GM12892 (cell line): Measurements from ENCODE around the gene VWF. TPM values are rescaled to one million over a fixed set of nuclear protein-coding genes. Genes with fewer than 3 reads are reported as not detected.
A peak's percentile ranks its signal among the peaks of the same experiment; 100 is the strongest.
"Not testable (repeated sequence)": the region's sequence is repeated elsewhere in the genome, so short reads cannot be mapped to it uniquely, and the experiment has no call there.

ENCODE experiments used
- DNase-seq: peaks from one replicate; pipeline ENCODE4 v3.0.0; 2011; ENCODE audit not compliant: insufficient read length
- FAIRE-seq: peaks from 2 replicates; lab custom pipeline; 2011; peaks lifted over from hg19 to GRCh38; lab: Jason Lieb, UNC
- POLR2A ChIP-seq: IDR thresholded peaks from 2 replicates; pipeline ENCODE4 v1.6.1; 2011; ENCODE audit warnings: low read depth, low read length, control low read depth
- POLR2AphosphoS5 ChIP-seq: IDR thresholded peaks from 2 replicates; pipeline ENCODE4 v1.6.1; 2011; ENCODE audit warnings: low read depth, low read length, control low read depth
- TAF1 ChIP-seq: IDR thresholded peaks from 2 replicates; pipeline ENCODE4 v1.6.1; 2011; ENCODE audit warnings: low read depth, mild to moderate bottlenecking, control low read depth, low read length, borderline replicate concordance
- polyA plus RNA-seq: library from polyadenylated mRNA; unstranded; fragments of >200 nt; gene quantifications from one replicate; pipeline ENCODE4 v1.2.1, GENCODE V29; 2012; ENCODE audit warnings: missing spikeins, inconsistent platforms; ENCODE audit not compliant: missing spikeins

VWF gene
- not detected for polyA plus RNA-seq

DNA sequence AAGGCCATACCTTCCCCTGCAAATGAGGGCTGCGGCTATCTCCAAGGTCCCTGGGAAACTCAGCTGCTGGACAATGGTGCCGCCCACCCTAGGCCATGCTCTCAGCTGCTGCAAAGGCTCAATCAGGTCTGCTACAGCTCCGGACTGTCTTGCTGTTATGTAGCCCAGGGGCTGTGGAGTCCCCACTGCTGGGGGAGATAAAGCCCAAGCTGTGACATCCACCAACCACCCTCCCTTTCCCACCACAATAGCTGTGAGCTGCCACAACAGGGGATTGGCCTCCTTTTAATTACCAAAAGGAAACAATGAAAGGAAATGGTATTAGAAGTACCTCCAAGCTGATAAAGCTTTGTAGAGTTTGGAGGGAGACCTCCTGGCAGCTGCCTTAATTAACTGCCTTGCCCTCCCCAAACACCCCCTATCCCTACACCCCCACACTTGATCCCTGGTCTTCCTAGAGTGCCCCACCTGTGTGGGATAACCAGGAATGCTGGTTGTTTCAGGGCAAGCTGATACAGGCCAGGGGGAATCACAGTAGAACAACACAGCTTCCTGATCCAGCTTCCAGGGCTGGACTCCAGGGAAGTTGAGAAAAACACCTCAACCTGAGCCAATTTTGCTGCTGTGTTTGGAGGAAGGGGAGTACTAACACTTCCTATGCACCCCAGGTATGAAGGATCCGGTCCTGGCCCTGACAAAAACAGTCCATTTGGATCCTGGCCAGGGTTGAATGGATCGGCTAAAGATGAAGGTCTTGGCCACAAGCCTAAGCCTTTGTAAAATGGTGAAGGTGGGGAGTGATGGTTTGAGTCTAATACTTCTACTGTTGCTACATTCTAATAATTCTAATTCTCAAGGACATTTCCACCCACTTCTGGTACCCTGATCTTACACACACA, at the start of gene VWF:
VWF (minus strand) TSS at position 260 of the 899 bp plus-strand sequence. CDS start 1,474 bp downstream, outside the sequence.
- FAIRE-seq (no peak), DNase-seq (no peak)
- TF ChIP-seq POLR2AphosphoS5 = no peak
- TF ChIP-seq TAF1 = no peak
- TF ChIP-seq POLR2A = no peak

DNA sequence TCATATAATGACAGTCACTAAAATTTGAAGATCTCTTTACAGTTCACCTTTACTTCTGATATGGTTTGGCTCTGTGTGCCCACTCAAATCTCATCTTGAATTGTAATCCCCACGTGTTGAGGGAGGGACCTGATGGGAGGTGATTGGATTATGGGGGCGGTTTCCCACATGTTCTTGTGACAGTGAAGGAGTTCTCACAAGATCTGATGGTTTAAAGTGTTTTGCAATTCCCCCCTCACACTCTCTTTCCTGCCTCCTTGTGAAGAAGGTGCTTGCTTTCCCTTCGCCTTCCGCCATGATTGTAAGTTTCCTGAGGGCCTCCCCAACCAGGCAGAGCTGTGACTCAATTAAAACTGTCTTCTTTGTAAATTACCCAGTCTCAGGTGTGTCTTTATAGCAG, 48.4 kb upstream of the VWF start:
- FAIRE-seq = no peak
- DNase-seq = no peak
- TF ChIP-seq TAF1 (no peak), POLR2A (no peak), POLR2AphosphoS5 (no peak)

DNA sequence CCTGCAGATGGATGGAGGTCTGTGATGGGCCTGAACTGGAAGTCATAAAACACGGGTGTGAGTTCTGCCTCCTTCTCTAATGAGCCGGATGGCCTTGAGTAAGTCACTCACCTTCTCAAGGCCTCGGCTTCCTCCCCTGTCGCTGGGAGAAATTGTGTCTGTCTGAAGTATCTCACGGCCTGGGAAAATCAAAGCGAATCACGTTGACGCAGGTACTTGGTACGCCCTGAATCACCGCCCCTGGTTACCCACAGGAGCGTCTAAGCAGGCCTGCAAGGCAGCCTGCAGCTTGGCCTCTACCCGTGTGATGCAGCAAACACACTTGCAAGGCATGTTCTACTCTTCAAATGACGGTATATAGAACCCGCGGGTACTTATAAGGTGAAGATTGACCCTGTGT, 47.6 kb upstream of the VWF start:
- DNase-seq = no peak
- TF ChIP-seq POLR2A (no peak), POLR2AphosphoS5 (no peak), TAF1 (no peak)
- FAIRE-seq = no peak

DNA sequence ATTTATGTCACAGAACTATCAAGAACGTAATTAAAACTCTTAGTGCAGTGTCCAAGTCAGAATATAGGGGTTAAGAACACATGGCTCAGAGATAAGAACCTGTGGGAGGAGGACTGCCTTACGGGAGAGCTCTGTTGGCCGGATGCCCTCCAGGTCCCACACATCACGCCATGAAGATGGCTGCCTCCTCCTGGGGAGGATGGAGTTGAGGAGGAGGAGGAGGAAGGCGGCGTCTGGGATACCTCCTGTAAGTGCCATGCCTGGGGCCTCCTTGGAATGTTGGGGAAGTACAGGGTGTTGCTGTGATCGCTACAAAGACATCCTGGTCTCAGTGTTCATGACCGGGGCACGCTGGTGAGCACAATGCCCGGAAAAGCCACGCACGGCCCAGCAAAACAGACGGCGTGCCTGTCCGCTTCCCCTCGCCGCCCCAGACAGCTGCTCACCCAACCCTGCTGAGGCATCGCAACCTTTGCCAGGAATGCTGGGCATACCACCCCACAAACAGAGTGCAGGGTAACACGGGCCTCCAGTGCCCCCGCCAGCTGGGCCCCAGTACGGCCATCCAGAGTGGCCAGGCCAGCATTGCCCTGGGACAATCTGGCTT, 47.0 kb upstream of the VWF start:
- no peak for TF ChIP-seq POLR2AphosphoS5
- TF ChIP-seq POLR2A = no peak
- no peak for TF ChIP-seq TAF1
- FAIRE-seq (no peak), DNase-seq (no peak)

DNA sequence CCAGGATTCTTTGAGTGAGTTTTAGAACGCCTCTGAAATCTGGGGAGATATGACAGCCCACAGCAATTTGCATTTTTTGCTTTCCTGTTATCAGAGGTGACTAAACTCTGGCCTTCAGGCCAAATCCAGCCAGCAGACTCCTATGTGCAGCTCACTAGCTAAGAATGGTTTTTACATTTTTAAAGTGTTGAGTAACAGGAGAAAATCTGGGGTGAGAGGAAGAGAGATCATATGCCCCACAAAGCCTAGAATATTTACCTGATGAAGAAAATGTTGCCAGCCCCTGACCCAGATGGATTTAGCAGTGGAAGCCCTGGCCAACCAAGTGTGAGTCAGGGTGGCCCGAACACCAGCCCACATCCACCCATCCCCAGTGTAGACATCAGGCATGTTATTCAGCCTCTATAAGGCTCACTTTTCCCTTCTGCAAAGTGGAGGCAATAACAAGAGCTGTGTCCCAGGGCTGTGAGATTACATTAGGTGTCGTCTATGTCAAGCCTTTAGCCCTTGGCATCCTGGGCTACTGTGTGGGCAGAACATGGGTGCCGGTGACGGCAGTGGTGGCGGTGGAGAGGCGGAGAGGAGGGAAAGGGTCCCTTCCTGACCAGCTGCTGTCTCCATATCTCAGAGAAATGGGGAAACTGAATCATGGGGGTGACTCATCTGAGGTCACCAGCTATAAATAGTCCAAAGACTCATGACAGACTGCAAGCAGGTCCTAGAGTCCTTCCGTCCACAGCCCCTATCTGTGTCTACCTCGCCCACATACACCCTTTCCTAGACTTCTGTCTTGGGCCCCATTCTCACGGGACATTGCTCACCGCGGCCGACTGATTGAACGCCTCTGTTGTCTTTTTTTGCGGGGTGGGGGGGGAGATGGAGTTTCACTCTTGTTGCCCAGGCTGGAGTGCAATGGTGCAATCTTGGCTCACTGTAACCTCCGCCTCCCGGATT, 43.1 kb upstream of the VWF start:
- no peak for DNase-seq
- TF ChIP-seq POLR2AphosphoS5 = no peak
- no peak for TF ChIP-seq TAF1
- TF ChIP-seq POLR2A = 0 out of 2 replicates have a peak, but pooled peaks have one; percentile 28
- peak; percentile 87 for FAIRE-seq

DNA sequence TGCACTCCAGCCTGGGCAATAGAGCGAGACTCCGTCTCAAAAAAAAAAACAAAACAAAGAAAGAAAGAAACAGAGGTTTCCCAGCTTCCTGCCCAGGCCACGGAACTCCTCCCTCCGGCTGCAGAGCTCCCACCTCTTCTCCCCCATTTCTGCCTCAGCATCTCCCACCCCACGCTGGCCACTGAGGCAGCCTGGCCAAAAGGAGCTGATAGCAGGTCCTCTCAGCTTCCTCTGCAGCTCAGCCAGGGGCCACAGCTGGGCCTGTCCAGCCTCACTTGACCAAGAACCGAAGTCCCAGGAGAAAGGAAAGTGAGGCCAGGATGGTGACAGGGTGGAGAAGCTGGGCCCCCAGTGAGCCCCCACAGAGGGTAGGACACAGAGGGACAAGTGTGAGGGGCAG, 42.3 kb upstream of the VWF start:
- no peak for DNase-seq
- no peak for FAIRE-seq
- TF ChIP-seq TAF1 = no peak
- no peak for TF ChIP-seq POLR2A
- TF ChIP-seq POLR2AphosphoS5 = no peak

DNA sequence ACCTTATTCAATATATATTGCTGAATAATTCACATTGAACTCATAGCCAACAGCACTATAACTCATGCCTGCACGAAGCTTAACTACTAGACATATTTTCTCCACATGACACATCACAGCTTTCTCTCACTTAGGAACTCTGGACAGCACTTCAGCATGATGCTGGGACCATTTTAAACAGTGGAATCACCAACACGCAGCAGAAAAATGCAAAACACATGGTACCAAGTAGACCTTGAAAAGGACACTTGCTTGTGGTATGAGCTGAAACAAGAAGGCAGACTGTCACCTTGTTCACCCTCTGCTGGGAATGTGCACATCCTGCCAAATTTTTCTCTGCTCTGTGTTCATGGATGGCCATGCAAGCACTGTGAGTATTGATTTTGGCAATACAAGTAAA, 40.9 kb upstream of the VWF start:
- FAIRE-seq (no peak), DNase-seq (no peak)
- no peak for TF ChIP-seq TAF1
- TF ChIP-seq POLR2AphosphoS5 = no peak
- no peak for TF ChIP-seq POLR2A

DNA sequence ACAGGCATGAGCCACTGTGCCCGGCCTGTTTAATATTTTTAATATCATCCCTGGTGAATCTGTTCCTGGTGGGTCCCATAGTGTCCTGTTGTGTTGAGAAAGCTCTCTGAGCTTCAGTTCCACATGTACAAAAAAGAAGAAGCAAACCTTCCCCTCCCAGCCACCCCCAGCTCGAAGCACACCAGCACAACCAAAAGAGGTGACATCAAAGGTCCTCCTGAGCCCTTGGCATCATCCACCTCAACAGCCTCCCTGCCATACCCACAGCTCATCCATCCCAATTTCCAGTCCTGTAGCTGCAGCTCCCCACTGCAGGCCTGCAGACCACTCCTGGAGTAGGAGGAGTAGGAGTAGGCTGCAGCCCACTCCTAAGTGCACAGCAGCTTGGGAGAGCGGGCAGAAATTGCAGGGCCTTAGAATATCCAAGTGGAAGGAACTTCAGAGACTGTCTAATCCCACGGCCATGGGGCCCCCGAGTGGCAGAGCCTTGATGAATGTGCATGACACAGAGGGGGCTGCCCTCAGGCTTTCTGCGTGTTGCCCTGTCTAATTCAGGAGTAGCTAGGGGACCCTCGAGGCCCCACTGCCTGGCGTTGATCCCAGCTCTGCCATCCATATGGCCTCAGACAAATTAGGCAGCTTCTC, 39.1 kb upstream of the VWF start:
- DNase-seq (no peak), FAIRE-seq (no peak)
- no peak for TF ChIP-seq TAF1

DNA sequence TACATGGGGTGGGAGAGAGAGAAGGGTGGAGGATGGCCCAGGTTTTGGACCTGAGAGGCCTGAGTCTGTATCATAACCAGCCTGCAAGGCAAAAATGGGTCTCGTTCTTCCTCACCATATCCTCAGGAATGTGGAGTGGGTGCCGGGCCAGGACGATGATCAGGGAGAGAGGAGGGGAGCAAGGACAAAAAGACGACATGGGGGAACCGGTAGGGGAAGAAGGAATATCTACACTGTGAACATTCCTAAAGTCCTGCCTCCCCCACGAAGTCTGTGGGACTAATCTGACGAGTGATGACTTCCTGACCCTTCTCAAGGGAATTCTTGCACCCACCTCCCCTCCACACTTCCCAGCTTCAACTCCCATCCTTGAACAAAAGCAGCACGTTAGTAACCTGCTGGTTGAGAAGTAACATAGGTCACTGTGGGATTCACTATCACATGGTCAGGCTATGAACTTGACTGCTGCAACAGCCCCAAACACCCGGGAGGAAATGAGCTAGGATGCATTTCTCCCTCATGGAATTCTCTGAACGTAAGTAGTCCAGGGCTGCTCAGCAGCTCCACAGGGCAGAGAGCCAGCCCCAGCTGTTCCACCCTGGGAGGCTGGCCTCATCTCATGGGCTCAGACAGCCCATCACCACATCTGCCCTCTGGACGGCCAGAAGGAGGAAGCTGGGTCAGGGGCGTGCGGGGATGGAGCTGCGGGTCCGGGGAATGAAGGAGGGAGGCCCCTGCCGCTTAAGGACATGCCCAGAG, 36.8 kb upstream of the VWF start:
- TF ChIP-seq POLR2A (no peak), POLR2AphosphoS5 (no peak), TAF1 (no peak)
- FAIRE-seq (no peak), DNase-seq (no peak)

DNA sequence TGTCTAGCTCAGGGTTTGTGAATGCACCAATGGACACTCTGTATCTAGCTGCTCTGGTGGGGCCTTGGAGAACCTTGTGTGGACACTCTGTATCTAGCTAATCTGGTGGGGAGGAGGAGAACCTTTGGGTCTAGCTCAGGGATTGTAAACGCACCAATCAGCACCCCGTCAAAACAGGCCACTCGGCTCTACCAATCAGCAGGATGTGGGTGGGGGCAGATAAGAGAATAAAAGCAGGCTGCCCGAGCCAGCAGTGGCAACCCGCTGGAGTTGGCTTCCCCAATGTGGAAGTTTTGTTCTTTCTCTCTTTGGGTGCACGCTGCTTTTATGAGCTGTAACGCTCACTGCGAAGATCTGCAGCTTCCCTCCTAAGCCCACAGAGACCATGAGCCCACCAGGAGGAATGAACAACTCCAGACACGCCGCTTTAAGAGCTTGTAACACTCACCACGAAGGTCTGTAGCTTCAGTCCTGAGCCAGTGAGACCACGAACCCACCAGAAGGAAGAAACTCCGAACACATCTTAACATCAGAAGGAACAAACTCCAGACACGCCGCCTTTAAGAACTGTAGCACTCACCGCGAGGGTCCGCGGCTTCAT, 35.7 kb upstream of the VWF start:
- not testable (repeated sequence) for DNase-seq, FAIRE-seq

DNA sequence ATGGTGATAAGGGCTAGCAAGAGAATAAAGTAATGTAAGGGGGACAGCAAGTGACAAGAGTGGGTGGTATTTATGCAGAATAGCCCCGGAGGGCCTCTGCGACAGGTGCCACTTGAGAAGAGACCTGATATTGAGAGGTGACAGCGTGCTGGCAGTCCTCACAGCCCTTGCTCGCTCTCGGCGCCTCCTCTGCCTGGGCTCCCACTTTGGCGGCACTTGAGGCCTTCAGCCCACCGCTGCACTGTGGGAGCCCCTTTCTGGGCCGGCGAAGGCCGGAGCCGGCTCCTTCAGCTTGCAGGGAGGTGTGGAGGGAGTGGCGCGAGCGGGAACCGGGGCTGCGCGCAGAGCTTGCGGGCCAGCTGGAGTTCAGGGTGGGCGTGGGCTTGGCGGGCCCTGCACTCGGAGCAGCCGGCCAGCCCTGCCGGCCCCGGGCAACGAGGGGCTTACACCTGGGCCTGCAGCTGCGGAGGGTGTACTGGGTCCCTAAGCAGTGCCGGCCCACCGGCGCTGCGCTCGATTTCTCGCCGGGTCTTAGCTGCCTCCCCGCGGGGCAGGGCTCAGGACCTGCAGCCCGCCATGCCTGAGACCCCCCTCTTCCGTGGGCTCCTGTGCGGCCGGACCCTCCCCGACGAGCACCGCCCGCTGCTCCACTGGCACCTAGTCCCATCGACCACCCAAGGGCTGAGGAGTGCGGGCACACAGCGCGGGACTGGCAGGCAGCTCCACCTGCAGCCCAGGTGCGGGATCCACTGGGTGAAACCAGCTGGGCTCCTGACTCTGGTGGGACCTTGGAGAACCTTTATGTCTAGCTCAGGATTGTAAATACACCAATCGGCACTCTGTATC, 34.9 kb upstream of the VWF start:
- FAIRE-seq = not testable (repeated sequence)

More for the DNA sequence above, 34.9 kb upstream of the VWF start:
- DNase-seq = not testable (repeated sequence)
